Ishikawa (cell line): ENCODE results near the gene MOGAT3.

Experiments used
- CEBPB ChIP-seq: IDR thresholded peaks from 2 replicates; pipeline ENCODE4 v1.6.1; 2012
- CREB1 ChIP-seq: IDR thresholded peaks from 2 replicates; pipeline ENCODE4 v1.6.1; 2012; ENCODE audit warnings: low read depth
- EP300 ChIP-seq: IDR thresholded peaks from 2 replicates; pipeline ENCODE4 v1.6.1; 2012; ENCODE audit warnings: borderline replicate concordance
- FOXM1 ChIP-seq: IDR thresholded peaks from 2 replicates; pipeline ENCODE4 v1.6.1; 2012; ENCODE audit warnings: low read depth, borderline replicate concordance
- NFIC ChIP-seq: IDR thresholded peaks from 2 replicates; pipeline ENCODE4 v1.6.1; 2012
- RAD21 ChIP-seq: IDR thresholded peaks from 2 replicates; pipeline ENCODE4 v1.6.1; 2012; ENCODE audit warnings: low read depth
- TAF1 ChIP-seq: IDR thresholded peaks from 2 replicates; pipeline ENCODE4 v1.6.1; 2012; ENCODE audit warnings: low read depth, mild to moderate bottlenecking
- YY1 ChIP-seq: IDR thresholded peaks from 2 replicates; pipeline ENCODE4 v1.6.1; 2012; ENCODE audit warnings: low read depth
- ZBTB7A ChIP-seq: IDR thresholded peaks from 2 replicates; pipeline ENCODE4 v1.6.1; 2012; ENCODE audit warnings: low read depth
- TF ChIP-seq, protein P1 (sequence below): IDR thresholded peaks from 2 replicates; pipeline ENCODE4 v1.6.1; 2012; ENCODE audit warnings: low read depth, mild to moderate bottlenecking
- TF ChIP-seq, protein P2 (sequence below): IDR thresholded peaks from 2 replicates; pipeline ENCODE4 v1.6.1; 2012
- TF ChIP-seq, protein P3 (sequence below): IDR thresholded peaks from 2 replicates; pipeline ENCODE4 v1.6.1; 2012

DNA sequence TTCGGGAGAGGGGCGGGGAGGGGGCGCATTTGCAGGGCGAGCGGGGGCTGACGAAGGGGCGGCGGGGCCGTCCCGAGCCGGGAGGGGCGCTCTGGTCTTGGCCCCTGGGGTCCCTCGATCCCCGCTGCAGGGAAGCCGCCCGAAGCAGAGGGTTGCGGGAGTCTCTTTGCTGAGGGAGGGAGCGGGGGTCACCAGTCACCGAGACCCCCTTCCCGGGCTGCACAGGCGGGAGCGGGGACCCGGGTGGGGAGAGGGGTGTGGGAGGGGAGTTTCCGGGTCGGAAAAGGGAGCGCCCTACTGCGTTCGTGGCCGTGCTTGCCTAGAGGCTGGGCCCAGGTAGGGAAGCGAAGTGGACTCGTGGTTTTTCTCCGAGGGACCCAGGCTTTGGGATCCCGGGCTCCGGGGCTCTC lies 46.1 kb downstream of the MOGAT3 start:
- TF ChIP-seq NFIC, result no peak
- no peak for TF ChIP-seq RAD21
- TF ChIP-seq, protein P1, sequence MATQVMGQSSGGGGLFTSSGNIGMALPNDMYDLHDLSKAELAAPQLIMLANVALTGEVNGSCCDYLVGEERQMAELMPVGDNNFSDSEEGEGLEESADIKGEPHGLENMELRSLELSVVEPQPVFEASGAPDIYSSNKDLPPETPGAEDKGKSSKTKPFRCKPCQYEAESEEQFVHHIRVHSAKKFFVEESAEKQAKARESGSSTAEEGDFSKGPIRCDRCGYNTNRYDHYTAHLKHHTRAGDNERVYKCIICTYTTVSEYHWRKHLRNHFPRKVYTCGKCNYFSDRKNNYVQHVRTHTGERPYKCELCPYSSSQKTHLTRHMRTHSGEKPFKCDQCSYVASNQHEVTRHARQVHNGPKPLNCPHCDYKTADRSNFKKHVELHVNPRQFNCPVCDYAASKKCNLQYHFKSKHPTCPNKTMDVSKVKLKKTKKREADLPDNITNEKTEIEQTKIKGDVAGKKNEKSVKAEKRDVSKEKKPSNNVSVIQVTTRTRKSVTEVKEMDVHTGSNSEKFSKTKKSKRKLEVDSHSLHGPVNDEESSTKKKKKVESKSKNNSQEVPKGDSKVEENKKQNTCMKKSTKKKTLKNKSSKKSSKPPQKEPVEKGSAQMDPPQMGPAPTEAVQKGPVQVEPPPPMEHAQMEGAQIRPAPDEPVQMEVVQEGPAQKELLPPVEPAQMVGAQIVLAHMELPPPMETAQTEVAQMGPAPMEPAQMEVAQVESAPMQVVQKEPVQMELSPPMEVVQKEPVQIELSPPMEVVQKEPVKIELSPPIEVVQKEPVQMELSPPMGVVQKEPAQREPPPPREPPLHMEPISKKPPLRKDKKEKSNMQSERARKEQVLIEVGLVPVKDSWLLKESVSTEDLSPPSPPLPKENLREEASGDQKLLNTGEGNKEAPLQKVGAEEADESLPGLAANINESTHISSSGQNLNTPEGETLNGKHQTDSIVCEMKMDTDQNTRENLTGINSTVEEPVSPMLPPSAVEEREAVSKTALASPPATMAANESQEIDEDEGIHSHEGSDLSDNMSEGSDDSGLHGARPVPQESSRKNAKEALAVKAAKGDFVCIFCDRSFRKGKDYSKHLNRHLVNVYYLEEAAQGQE, result no peak
- TF ChIP-seq CEBPB, result no peak
- no peak for TF ChIP-seq FOXM1
- no peak for TF ChIP-seq EP300
- no peak for TF ChIP-seq YY1
- TF ChIP-seq TAF1, result no peak
- TF ChIP-seq, protein P2, sequence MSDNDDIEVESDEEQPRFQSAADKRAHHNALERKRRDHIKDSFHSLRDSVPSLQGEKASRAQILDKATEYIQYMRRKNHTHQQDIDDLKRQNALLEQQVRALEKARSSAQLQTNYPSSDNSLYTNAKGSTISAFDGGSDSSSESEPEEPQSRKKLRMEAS, result no peak
- TF ChIP-seq ZBTB7A, result peak; percentile 61; the same call in 1 of the 2 replicates
- TF ChIP-seq, protein P3, sequence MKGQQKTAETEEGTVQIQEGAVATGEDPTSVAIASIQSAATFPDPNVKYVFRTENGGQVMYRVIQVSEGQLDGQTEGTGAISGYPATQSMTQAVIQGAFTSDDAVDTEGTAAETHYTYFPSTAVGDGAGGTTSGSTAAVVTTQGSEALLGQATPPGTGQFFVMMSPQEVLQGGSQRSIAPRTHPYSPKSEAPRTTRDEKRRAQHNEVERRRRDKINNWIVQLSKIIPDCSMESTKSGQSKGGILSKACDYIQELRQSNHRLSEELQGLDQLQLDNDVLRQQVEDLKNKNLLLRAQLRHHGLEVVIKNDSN, result no peak
- TF ChIP-seq CREB1, result no peak
